B cell (primary cell): ENCODE data around the gene SPATA12. TPM values are rescaled to one million over a fixed set of nuclear protein-coding genes. Genes with fewer than 3 reads are reported as not detected.

Experiments
- ATAC-seq: fragments of 200-7000 bp; cut with Tn5 transposase; one replicate; pipeline ENCODE4 v1.10.0; 2021; ENCODE audit warnings: low read depth, mild to moderate bottlenecking, moderate number of reproducible peaks, moderate library complexity
- CTCF ChIA-PET: fragments of 350-600 bp; sonication (Branson Sonifier 250); formaldehyde crosslinking; loops from one replicate; lab custom pipeline; 2021; ENCODE audit warnings: antibody characterized with exemption, inconsistent platforms; lab: Charles Lee
- POLR2A ChIA-PET: fragments of 350-600 bp; sonication (Branson Sonifier 250); formaldehyde crosslinking; loops from one replicate; lab custom pipeline; 2021; ENCODE audit warnings: antibody characterized with exemption; lab: Charles Lee
- DNase-seq: peaks from one replicate; pipeline ENCODE4 v3.0.0; 2013
- H2AFZ ChIP-seq: 2 replicates; pipeline ENCODE4 v1.6.1; 2012; ENCODE audit warnings: mild to moderate bottlenecking, low read depth, low read length; ENCODE audit not compliant: insufficient read depth, poor library complexity, severe bottlenecking
- H3K27ac ChIP-seq, 2 donors: 1 replicate in 1 of 2; 2 replicates in 1 of 2; pipeline ENCODE4 v1.5.1; 2012 to 2013; ENCODE audit warnings: low read length in 2 of 2, mild to moderate bottlenecking in 2 of 2, moderate library complexity in 1 of 2
- H3K27me3 ChIP-seq, 4 experiments: fragments of 200-600 bp in 1 of 4; sonication (generic) in 1 of 4; replicated peaks in 1 of 4; 1 replicate in 2 of 4; 2 replicates in 2 of 4; pipeline versions ENCODE4 v1.6.1 to v1.7.0; 2013 to 2016; ENCODE audit warnings: low read length in 3 of 4, mild to moderate bottlenecking in 2 of 4, mixed read lengths in 1 of 4, moderate library complexity in 1 of 4; ENCODE audit not compliant: insufficient read depth in 4 of 4, control insufficient read depth in 3 of 4; ENCODE audit errors: control extremely low read depth in 1 of 4
- H3K36me3 ChIP-seq, 2 experiments: replicated peaks in 1 of 2; 1 replicate in 1 of 2; 2 replicates in 1 of 2; pipeline versions ENCODE4 v1.6.1 to v1.7.1; 2013; ENCODE audit warnings: low read length in 1 of 2; ENCODE audit not compliant: insufficient read depth in 2 of 2, control insufficient read depth in 1 of 2; ENCODE audit errors: control extremely low read depth in 1 of 2, extremely low read depth in 1 of 2
- H3K4me1 ChIP-seq, 2 donors: fragments of 200-600 bp in 1 of 2; sonication (generic) in 1 of 2; 1 replicate in 1 of 2; 2 replicates in 1 of 2; pipeline versions ENCODE4 v1.5.1 to v1.6.1; 2013 to 2017; ENCODE audit warnings: low read length in 2 of 2; ENCODE audit not compliant: control insufficient read depth in 2 of 2, insufficient read depth in 2 of 2
- H3K4me2 ChIP-seq: replicated peaks from 2 replicates; pipeline ENCODE3; 2012; ENCODE audit warnings: mild to moderate bottlenecking, low read depth, low read length; ENCODE audit not compliant: poor library complexity, severe bottlenecking
- H3K4me3 ChIP-seq, 5 experiments: fragments of 200-600 bp in 1 of 5; sonication (generic) in 1 of 5; 1 replicate in 3 of 5; 2 replicates in 2 of 5; pipeline versions ENCODE4 v1.5.1 to v1.7.0; 2011 to 2016; ENCODE audit warnings: low read length in 4 of 5, mild to moderate bottlenecking in 4 of 5, low read depth in 2 of 5, control low read depth in 1 of 5, moderate library complexity in 1 of 5; ENCODE audit not compliant: insufficient read depth in 1 of 5; ENCODE audit errors: control extremely low read depth in 1 of 5, extremely low read depth in 1 of 5
- H3K79me2 ChIP-seq: fragments of 200-600 bp; sonication (generic); one replicate; pipeline ENCODE4 v1.6.0; 2016; ENCODE audit warnings: low read length; ENCODE audit not compliant: control insufficient read depth, insufficient read depth
- H3K9ac ChIP-seq: fragments of 200-600 bp; sonication (generic); 2 replicates; pipeline ENCODE4 v1.6.1; 2017; ENCODE audit warnings: mild to moderate bottlenecking, low read length, moderate library complexity
- H3K9me3 ChIP-seq, 3 donors: one replicate each; pipeline versions ENCODE4 v1.6.1 to v1.7.1; 2013; ENCODE audit warnings: low read length in 2 of 3; ENCODE audit not compliant: control insufficient read depth in 2 of 3, insufficient read depth in 1 of 3; ENCODE audit errors: control extremely low read depth in 1 of 3
- H4K20me1 ChIP-seq: 2 replicates; pipeline ENCODE4 v1.6.0; 2012; ENCODE audit warnings: mild to moderate bottlenecking, low read length; ENCODE audit not compliant: insufficient read depth, control insufficient read depth, poor library complexity, severe bottlenecking
- H3K27ac Mint-ChIP-seq: one replicate; pipeline ENCODE4 v1.8.0; 2021; ENCODE audit warnings: mixed read lengths
- H3K27me3 Mint-ChIP-seq: one replicate; pipeline ENCODE4 v1.8.0; 2021; ENCODE audit warnings: mixed read lengths
- H3K4me1 Mint-ChIP-seq: one replicate; pipeline ENCODE4 v1.8.0; 2021; ENCODE audit warnings: mixed read lengths
- H3K4me3 Mint-ChIP-seq: one replicate; pipeline ENCODE4 v1.8.0; 2021; ENCODE audit warnings: mixed read lengths
- H3K9me3 Mint-ChIP-seq: one replicate; pipeline ENCODE4 v1.8.0; 2022; ENCODE audit warnings: mixed read lengths; ENCODE audit not compliant: insufficient read depth
- EZH2 ChIP-seq: IDR thresholded peaks from 2 replicates; pipeline ENCODE4 v1.6.1; 2012; ENCODE audit warnings: borderline replicate concordance, low read depth, mild to moderate bottlenecking, moderate library complexity, low read length; ENCODE audit not compliant: insufficient read depth, poor library complexity, severe bottlenecking
- WGBS: methylation state at CpG from one replicate; pipeline ENCODE4 v1.1.5; 2013; ENCODE audit warnings: missing lambda C conversion rate; ENCODE audit not compliant: insufficient coverage; 5-methylcytosine and 5-hydroxymethylcytosine counted together
- intact Hi-C: fragments of 100-400 bp; cut with micrococcal nuclease; formaldehyde crosslinking; loops from one replicate; pipeline ENCODE4 v1.10.0; 2022
- polyA plus RNA-seq: library from polyadenylated mRNA; depleted of rRNA; stranded (reverse); fragments of >200 nt; gene quantifications from 2 replicates; pipeline ENCODE4 v1.2.3, GENCODE V29; 2012
- total RNA-seq, 2 donors: library from RNA; stranded (reverse); fragments of 120-200 nt in 1 of 2; gene quantifications; 1 replicate in 1 of 2; 2 replicates in 1 of 2; pipeline versions ENCODE4 v1.2.3 to v1.2.4, GENCODE V29; 2013 to 2022
- TF ChIP-seq, protein P1 (sequence below): fragments of 200-600 bp; IDR thresholded peaks from one replicate; pipeline ENCODE4 v1.8.0; 2022; ENCODE audit warnings: antibody characterized with exemption, mild to moderate bottlenecking

Gene SPATA12
- total and polyA plus RNA-seq, 2 donors (not counting 1 experiment from before 2014, with no cell fraction given): not detected

- H3K9ac ChIP-seq: no peak overlapping the region
- H2AFZ ChIP-seq: no peak overlapping the region
- H4K20me1 ChIP-seq: no peaks in the 10 kb centered on the region
- H3K4me2 ChIP-seq: no peak overlapping the region
- H3K27ac ChIP-seq: no peak overlapping the region
- WGBS: 96% methylated on average over 21 of the region's 23 CpGs
- peaks cover 2 to 3% of the 10 kb centered on the region in 2 donors for H3K4me1 ChIP-seq
- ChIA-PET POLR2A (no interaction called here), CTCF (interaction anchor here (0.9 to 1.4 kb wide), 2 partner anchors 9 to 420 kb away, joined by 3 to 4 read pairs; no protein-coding TSS in a partner anchor)
- Mint-ChIP-seq H3K4me1 (peaks cover 2% of the 10 kb centered on the region), H3K27me3 (peaks cover 8% of the 10 kb centered on the region), H3K4me3 (no peak overlapping the region), H3K27ac (no peak overlapping the region), H3K9me3 (no peaks in the 10 kb centered on the region)
- no peaks in the 10 kb centered on the region for H3K9me3 ChIP-seq
- intact Hi-C loops: no loop called here
- peaks cover 0 to 9% (median 0%) of the 10 kb centered on the region in 4 experiments for H3K27me3 ChIP-seq
- H3K79me2 ChIP-seq: no peaks in the 10 kb centered on the region
- ATAC-seq (no peak), DNase-seq (no peak)
- no peaks in the 10 kb centered on the region for H3K36me3 ChIP-seq
- H3K4me3 ChIP-seq: no peak overlapping the region
- TF ChIP-seq, protein P1, sequence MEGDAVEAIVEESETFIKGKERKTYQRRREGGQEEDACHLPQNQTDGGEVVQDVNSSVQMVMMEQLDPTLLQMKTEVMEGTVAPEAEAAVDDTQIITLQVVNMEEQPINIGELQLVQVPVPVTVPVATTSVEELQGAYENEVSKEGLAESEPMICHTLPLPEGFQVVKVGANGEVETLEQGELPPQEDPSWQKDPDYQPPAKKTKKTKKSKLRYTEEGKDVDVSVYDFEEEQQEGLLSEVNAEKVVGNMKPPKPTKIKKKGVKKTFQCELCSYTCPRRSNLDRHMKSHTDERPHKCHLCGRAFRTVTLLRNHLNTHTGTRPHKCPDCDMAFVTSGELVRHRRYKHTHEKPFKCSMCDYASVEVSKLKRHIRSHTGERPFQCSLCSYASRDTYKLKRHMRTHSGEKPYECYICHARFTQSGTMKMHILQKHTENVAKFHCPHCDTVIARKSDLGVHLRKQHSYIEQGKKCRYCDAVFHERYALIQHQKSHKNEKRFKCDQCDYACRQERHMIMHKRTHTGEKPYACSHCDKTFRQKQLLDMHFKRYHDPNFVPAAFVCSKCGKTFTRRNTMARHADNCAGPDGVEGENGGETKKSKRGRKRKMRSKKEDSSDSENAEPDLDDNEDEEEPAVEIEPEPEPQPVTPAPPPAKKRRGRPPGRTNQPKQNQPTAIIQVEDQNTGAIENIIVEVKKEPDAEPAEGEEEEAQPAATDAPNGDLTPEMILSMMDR: no peak
- no peak for TF ChIP-seq EZH2
These were observed 37.1 kb downstream of the SPATA12 start for GRCh38 chr3:57097536-57097935.

DNA sequence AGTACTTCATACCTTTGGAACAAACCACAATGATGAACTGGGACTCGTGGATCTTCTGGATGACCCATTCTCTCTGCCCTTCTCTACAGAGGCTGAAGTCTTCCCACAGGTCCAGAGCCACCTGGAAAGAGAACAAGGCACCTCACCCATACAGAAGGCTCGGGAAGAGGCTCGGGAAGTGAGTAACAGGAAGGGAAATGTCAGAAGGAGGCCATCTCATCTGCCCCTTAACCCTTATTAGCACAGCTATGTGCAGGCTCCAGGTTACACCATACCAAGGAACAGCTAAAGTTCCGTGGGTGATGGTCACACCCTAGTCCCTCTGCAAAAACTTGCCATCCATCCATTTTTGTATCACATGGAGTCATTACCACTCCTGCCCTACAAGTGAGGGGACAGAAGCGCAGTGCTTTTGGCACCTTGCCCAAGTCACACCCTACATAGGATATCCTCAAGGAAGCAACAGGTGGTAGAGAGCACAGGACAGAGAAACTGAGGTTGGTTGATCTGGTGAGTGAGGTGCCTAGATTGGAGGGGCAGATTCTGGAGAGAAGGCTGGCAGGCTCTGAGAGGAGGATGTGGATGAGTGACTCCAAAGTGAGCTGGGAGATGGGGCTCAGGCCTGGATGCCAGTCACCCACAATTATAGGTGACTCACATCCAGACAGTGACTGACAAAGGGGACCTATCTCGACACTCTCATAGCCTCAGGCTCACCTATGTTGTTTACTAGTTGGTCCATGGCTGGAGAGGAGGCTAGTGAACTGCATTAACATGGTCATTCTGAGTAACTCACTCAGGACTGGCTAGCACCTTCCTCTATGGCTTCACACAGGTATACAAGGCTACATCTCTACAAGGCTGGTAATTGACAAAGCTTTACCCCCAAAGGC, 38.2 kb downstream of the SPATA12 start:
- ChIA-PET CTCF (interaction anchor here (0.7 to 3.5 kb wide), 7 partner anchors 10 to 754 kb away, joined by 3 to 16 read pairs (median 5); partner anchors contain the start of gene APPL1), POLR2A (no interaction called here)
- no peaks in the 10 kb centered on the region for H4K20me1 ChIP-seq
- H3K9ac ChIP-seq: no peak overlapping the region
- no peaks in the 10 kb centered on the region for H3K36me3 ChIP-seq
- no peaks in the 10 kb centered on the region for H3K79me2 ChIP-seq
- peaks cover 0 to 9% (median 0%) of the 10 kb centered on the region in 4 experiments for H3K27me3 ChIP-seq
- H3K27ac ChIP-seq: no peak overlapping the region
- WGBS: 87% methylated on average over 2 of the region's 6 CpGs
- H3K4me1 Mint-ChIP-seq: peaks cover 2% of the 10 kb centered on the region
- no peaks in the 10 kb centered on the region for H3K9me3 Mint-ChIP-seq
- H3K4me1 ChIP-seq: peaks cover 2 to 3% of the 10 kb centered on the region in 2 donors
- ATAC-seq (no peak), DNase-seq (no peak)
- H3K4me3 ChIP-seq: no peak overlapping the region
- intact Hi-C loops: no loop called here
- no peak overlapping the region for H3K27ac Mint-ChIP-seq
- no peaks in the 10 kb centered on the region for H3K9me3 ChIP-seq
- no peak overlapping the region for H3K4me2 ChIP-seq
- H3K4me3 Mint-ChIP-seq: no peak overlapping the region
- H2AFZ ChIP-seq: no peak overlapping the region
- TF ChIP-seq, protein P1: no peak
- TF ChIP-seq EZH2: no peak
- H3K27me3 Mint-ChIP-seq: peaks cover 10% of the 10 kb centered on the region
